ENCODE data around the gene NUDT22.

DNA sequence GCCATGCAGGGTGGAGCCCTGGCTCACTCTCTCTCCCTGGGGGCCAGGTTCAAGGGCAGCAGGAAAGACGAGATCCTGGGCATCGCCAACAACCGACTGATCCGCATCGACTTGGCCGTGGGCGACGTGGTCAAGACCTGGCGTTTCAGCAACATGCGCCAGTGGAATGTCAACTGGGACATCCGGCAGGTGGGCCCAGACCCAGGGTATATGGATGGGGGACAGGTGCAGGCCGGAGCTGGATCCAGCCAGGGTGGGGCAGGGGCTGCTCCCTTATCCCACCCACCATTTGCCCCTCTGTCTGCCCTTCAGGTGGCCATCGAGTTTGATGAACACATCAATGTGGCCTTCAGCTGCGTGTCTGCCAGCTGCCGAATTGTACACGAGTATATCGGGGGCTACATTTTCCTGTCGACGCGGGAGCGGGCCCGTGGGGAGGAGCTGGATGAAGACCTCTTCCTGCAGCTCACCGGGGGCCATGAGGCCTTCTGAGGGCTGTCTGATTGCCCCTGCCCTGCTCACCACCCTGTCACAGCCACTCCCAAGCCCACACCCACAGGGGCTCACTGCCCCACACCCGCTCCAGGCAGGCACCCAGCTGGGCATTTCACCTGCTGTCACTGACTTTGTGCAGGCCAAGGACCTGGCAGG, 2.9 kb upstream of the NUDT22 start:
- TF ChIP-seq, protein P1, sequence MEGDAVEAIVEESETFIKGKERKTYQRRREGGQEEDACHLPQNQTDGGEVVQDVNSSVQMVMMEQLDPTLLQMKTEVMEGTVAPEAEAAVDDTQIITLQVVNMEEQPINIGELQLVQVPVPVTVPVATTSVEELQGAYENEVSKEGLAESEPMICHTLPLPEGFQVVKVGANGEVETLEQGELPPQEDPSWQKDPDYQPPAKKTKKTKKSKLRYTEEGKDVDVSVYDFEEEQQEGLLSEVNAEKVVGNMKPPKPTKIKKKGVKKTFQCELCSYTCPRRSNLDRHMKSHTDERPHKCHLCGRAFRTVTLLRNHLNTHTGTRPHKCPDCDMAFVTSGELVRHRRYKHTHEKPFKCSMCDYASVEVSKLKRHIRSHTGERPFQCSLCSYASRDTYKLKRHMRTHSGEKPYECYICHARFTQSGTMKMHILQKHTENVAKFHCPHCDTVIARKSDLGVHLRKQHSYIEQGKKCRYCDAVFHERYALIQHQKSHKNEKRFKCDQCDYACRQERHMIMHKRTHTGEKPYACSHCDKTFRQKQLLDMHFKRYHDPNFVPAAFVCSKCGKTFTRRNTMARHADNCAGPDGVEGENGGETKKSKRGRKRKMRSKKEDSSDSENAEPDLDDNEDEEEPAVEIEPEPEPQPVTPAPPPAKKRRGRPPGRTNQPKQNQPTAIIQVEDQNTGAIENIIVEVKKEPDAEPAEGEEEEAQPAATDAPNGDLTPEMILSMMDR (conservative IDR thresholded peaks at IDR 0.05; ENCODE audit: low read depth, low read length), result no peak
- no peak for TF ChIP-seq EZH2 (IDR thresholded peaks at IDR 0.05; ENCODE audit: borderline replicate concordance, low read depth, low read length, poor library complexity, severe bottlenecking)

Measured in A673 (cell line).